Suprapubic skin (tissue), 4 donors: ENCODE measurements around the gene MZT1. TPM values are rescaled to one million over a fixed set of nuclear protein-coding genes. Genes with fewer than 3 reads are reported as not detected.
A peak's percentile ranks its signal among the peaks of the same experiment; 100 is the strongest.
"Not testable (repeated sequence)": the region's sequence is repeated elsewhere in the genome, so short reads cannot be mapped to it uniquely, and the experiment has no call there.

Experiments
- DNase-seq, 2 donors: peaks; one replicate each; pipeline ENCODE4 v3.0.0-alpha.2; 2019; ENCODE audit warnings: low spot score in 2 of 2
- H3K27ac ChIP-seq: fragments of 200-600 bp; sonication (generic); one replicate; pipeline ENCODE4 v1.5.1; 2019
- H3K27me3 ChIP-seq: fragments of 200-600 bp; sonication (generic); one replicate; pipeline ENCODE4 v1.5.1; 2019
- H3K36me3 ChIP-seq: fragments of 200-600 bp; sonication (generic); one replicate; pipeline ENCODE4 v1.5.1; 2019
- H3K4me1 ChIP-seq: fragments of 200-600 bp; sonication (generic); one replicate; pipeline ENCODE4 v1.5.1; 2019
- H3K4me3 ChIP-seq: fragments of 200-600 bp; sonication (generic); one replicate; pipeline ENCODE4 v1.5.1; 2019; ENCODE audit warnings: mild to moderate bottlenecking
- H3K9me3 ChIP-seq: fragments of 200-600 bp; sonication (generic); one replicate; pipeline ENCODE4 v1.5.1; 2019
- CTCF ChIP-seq, 2 donors: fragments of 200-600 bp in 1 of 2; fragments of 450-650 bp in 1 of 2; sonication (generic) in 1 of 2; IDR thresholded peaks; one replicate each; pipeline ENCODE4 v1.5.1; 2016 to 2019; ENCODE audit warnings: antibody characterized with exemption in 2 of 2, mild to moderate bottlenecking in 1 of 2, moderate library complexity in 1 of 2
- EP300 ChIP-seq: sonication (generic); formaldehyde crosslinking; IDR thresholded peaks from one replicate; pipeline ENCODE4 v1.6.1; 2017; ENCODE audit warnings: antibody characterized with exemption
- POLR2A ChIP-seq, 2 donors: fragments of 450-650 bp; IDR thresholded peaks; one replicate each; pipeline ENCODE4 v1.6.1; 2017; ENCODE audit warnings: antibody characterized with exemption in 2 of 2, mild to moderate bottlenecking in 2 of 2, moderate library complexity in 2 of 2
- POLR2AphosphoS5 ChIP-seq, 3 donors: sonication (generic); formaldehyde crosslinking; IDR thresholded peaks; one replicate each; pipeline ENCODE4 v1.6.1; 2017; ENCODE audit warnings: antibody characterized with exemption in 3 of 3
- WGBS: methylation state at CpG from one replicate; pipeline ENCODE4 v1.1.5; 2018; 5-methylcytosine and 5-hydroxymethylcytosine counted together
- total RNA-seq, 4 donors: library from RNA; depleted of rRNA; stranded (reverse); fragments of >200 nt; gene quantifications; one replicate each; pipeline ENCODE4 v1.1.0, GENCODE V29; 2016

Gene MZT1
- total RNA-seq, 4 donors from 2014 or later: 5.3 to 7.6 (median 5.4) TPM

DNA sequence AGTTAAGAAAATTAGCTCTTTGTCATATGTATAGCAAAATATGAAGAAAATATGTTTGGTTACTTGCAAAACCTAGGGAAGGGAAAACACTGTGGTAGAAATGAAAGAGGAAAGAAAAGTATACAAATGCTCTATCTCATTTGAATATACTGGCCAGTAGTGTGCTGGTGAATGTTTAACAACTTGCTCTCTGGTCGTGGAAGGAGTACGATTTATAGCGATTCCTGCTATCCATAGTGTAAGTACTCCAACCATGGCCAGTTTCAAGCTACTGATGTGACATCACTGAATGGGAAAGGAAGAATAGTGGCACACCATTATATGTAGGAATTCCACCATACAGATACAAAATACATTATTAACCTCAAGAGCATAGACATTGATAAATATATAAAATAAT is 9.6 kb upstream of the MZT1 start:
- Histone ChIP-seq H3K4me1 (no peaks in the 10 kb centered on the region), H3K4me3 (no peak overlapping the region), H3K27me3 (no peaks in the 10 kb centered on the region), H3K36me3 (peaks cover 23% of the 10 kb centered on the region), H3K27ac (no peak overlapping the region), H3K9me3 (no peaks in the 10 kb centered on the region)
- 80% methylated on average over 3 of the region's 3 CpGs for WGBS
- DNase-seq: no peak
- TF ChIP-seq CTCF (IDR thresholded peaks at IDR 0.05): no peak
- TF ChIP-seq POLR2AphosphoS5 (IDR thresholded peaks at IDR 0.05): no peak
- TF ChIP-seq POLR2A (IDR thresholded peaks at IDR 0.05): no peak
- TF ChIP-seq EP300: no peak

GRCh38 chr13:72728290-72728605 is 819 bp upstream of the MZT1 start:
- peak overlapping the region; percentile 75 for H3K4me3 ChIP-seq
- no peak for DNase-seq
- TF ChIP-seq CTCF (IDR thresholded peaks at IDR 0.05) (no peak), EP300 (no peak), POLR2A (IDR thresholded peaks at IDR 0.05) (no peak), POLR2AphosphoS5 (IDR thresholded peaks at IDR 0.05) (no peak)

DNA sequence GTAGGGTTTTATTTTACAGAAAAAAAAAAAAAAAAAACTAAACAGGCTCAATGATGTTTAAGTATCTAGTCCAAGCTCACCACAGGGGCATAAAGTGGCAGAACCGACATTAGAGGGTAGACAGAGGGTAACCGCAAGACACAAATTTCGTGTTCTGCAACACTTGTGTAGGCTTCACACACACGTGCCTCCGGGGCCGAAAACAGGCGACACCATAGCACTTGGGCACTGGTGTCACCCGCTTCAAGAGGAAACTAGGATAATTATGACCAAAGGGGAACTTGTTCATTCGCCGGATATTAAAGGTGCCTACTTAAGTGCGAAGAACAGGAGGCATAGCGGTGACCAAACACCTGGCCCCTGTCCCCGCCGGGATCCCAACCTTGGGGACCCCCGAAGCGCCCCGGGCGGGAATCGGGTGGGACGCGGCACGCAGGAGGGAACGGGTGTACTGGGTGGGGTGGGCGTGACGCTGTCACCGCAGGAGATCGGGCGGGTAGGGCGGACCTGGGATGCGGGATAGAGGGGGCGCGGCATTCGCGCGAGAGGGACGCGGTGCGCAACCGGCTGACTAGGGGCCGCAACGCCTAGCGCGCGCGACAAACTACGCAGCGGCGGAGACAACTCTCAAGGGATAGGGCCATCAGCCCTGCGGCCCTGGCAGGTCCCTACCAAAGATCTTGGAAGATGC is 558 bp downstream of the MZT1 start:
- no peaks in the 10 kb centered on the region for H3K27me3 ChIP-seq
- DNase-seq: peak; percentile 77 to 83
- TF ChIP-seq EP300 (no peak), CTCF (IDR thresholded peaks at IDR 0.05) (no peak), POLR2AphosphoS5 (IDR thresholded peaks at IDR 0.05) (no peak), POLR2A (IDR thresholded peaks at IDR 0.05) (no peak)
- H3K4me1 ChIP-seq: peaks cover 32% of the 10 kb centered on the region
- 3% methylated on average over 45 of the region's 49 CpGs for WGBS
- H3K4me3 ChIP-seq: peak overlapping the region; percentile 75
- peak overlapping the region; percentile 49 for H3K27ac ChIP-seq
- no peaks in the 10 kb centered on the region for H3K9me3 ChIP-seq
- H3K36me3 ChIP-seq: no peaks in the 10 kb centered on the region

More at GRCh38 chr13:72728290-72728605, 819 bp upstream of the MZT1 start:
- Histone ChIP-seq H3K27me3 (no peaks in the 10 kb centered on the region), H3K4me1 (peaks cover 32% of the 10 kb centered on the region), H3K27ac (peak overlapping the region; percentile 17), H3K9me3 (no peaks in the 10 kb centered on the region), H3K36me3 (peaks cover 4% of the 10 kb centered on the region)
- WGBS: 1% methylated on average over 3 of the region's 3 CpGs

DNA sequence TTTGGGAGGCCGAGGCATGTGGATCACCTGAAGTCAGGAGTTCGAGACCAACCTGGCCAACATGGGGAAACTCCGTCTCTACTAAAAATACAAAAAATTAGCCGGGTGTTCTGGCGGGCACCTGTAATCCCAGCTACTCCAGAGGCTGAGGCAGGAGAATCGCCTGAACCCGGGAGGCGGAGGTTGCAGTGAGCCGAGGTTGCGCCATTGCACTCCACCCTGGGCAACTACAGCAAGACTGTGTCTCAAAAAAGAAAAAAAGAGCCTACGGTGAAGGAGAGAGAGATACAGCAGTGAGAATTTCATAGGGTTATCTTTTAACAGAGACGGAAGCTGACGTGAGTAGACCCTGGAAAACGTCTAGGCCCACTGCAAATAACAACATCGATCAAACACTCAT is 1.2 kb downstream of the MZT1 start:
- DNase-seq, H3K27ac ChIP-seq, H3K9me3 ChIP-seq, H3K36me3 ChIP-seq, H3K27me3 ChIP-seq: not testable (repeated sequence)
- Histone ChIP-seq H3K4me1 (peaks cover 32% of the 10 kb centered on the region), H3K4me3 (peak overlapping the region; percentile 75)
- 89% methylated on average over 15 of the region's 15 CpGs for WGBS

DNA sequence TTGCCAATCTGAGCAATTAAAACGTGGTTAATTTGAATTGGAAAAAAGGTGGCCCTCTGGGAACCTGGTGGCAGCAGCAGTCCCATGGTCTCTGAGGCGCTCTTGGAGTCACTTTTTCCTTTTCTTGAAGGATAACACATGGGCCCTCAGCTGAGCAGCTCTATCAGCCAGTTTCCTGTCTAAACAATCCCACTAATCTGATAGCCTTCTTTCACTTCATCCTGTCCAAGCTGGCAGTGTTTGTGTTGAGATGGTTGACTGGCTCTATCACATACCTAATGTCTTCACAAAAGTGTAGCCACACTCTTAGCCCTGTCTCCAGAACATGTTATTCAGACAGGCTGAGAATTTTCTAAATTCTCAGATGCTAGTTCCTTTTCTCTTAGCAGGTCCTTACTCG is 10.7 kb downstream of the MZT1 start:
- TF ChIP-seq POLR2AphosphoS5 (IDR thresholded peaks at IDR 0.05) (no peak), EP300 (no peak)
- Histone ChIP-seq H3K27ac (no peak overlapping the region), H3K4me3 (no peak overlapping the region), H3K36me3 (peaks cover 44% of the 10 kb centered on the region), H3K27me3 (no peaks in the 10 kb centered on the region), H3K4me1 (no peaks in the 10 kb centered on the region), H3K9me3 (no peaks in the 10 kb centered on the region)
- DNase-seq: no peak
- 53% methylated on average over 3 of the region's 3 CpGs for WGBS

GRCh38 chr13:72700509-72700908 is 26.9 kb downstream of the MZT1 start:
- H3K4me1 ChIP-seq: no peaks in the 10 kb centered on the region
- 67% methylated on average over 1 of the region's 1 CpG for WGBS
- TF ChIP-seq POLR2AphosphoS5 (IDR thresholded peaks at IDR 0.05): no peak
- TF ChIP-seq POLR2A (IDR thresholded peaks at IDR 0.05): no peak
- TF ChIP-seq EP300: no peak
- TF ChIP-seq CTCF (IDR thresholded peaks at IDR 0.05): no peak
- H3K27ac ChIP-seq: no peak overlapping the region
- DNase-seq: no peak
- H3K9me3 ChIP-seq: no peaks in the 10 kb centered on the region
- H3K4me3 ChIP-seq: no peak overlapping the region
- H3K27me3 ChIP-seq: no peaks in the 10 kb centered on the region
- H3K36me3 ChIP-seq: no peaks in the 10 kb centered on the region
